Right lobe of liver (tissue), 4 donors: ENCODE data around the gene COPZ1.

Experiments used
- CTCF ChIP-seq, 4 donors: fragments of 200-600 bp in 3 of 4; fragments of 450-650 bp in 1 of 4; IDR thresholded peaks; one replicate each; pipeline versions ENCODE4 v1.5.1 to v1.8.0; 2016 to 2022; ENCODE audit warnings: antibody characterized with exemption in 4 of 4, mild to moderate bottlenecking in 2 of 4
- POLR2A ChIP-seq: fragments of 450-650 bp; IDR thresholded peaks from one replicate; pipeline ENCODE4 v1.6.1; 2017; ENCODE audit warnings: antibody characterized with exemption, mild to moderate bottlenecking
- donor health status: DM: no; HTN: no; CAD: no.
- donor health status: DM: no; HTN: no; CAD: no.
- donor health status: DM: no; HTN: yes; CAD: no.

GRCh38 chr12:54388237-54389133 is 63.6 kb downstream of the COPZ1 start:
- TF ChIP-seq CTCF (IDR thresholded peaks at IDR 0.05) = no peak
- TF ChIP-seq POLR2A = no peak
